Measurements from ENCODE around the gene RPS6KL1.
"Not testable (repeated sequence)": the region's sequence is repeated elsewhere in the genome, so short reads cannot be mapped to it uniquely, and the experiment has no call there.

Gene RPS6KL1

GRCh38 chr14:74934476-74935359 lies 11.7 kb upstream of the RPS6KL1 start:
- no peak for DNase-seq

- no peak for DNase-seq
Measured at GRCh38 chr14:74934041-74934440, 11.0 kb upstream of the RPS6KL1 start.

- DNase-seq = not testable (repeated sequence)
Measured at GRCh38 chr14:74932936-74933335, 9.9 kb upstream of the RPS6KL1 start.

- no peak for DNase-seq
Measured at GRCh38 chr14:74932401-74932901, 9.4 kb upstream of the RPS6KL1 start.

GRCh38 chr14:74931744-74932143 lies 8.7 kb upstream of the RPS6KL1 start:
- not testable (repeated sequence) for DNase-seq

GRCh38 chr14:74929242-74929641 lies 6.2 kb upstream of the RPS6KL1 start:
- DNase-seq = no peak

GRCh38 chr14:74927225-74927624 lies 4.2 kb upstream of the RPS6KL1 start:
- DNase-seq = peak; percentile 57

- no peak for DNase-seq
Measured at GRCh38 chr14:74924061-74924460, 1.0 kb upstream of the RPS6KL1 start.

- DNase-seq = no peak
Measured at GRCh38 chr14:74921987-74922751, 891 bp downstream of the RPS6KL1 start.

- DNase-seq = no peak
Measured at GRCh38 chr14:74921053-74921620, 1.9 kb downstream of the RPS6KL1 start.

GRCh38 chr14:74920281-74920680 lies 2.8 kb downstream of the RPS6KL1 start:
- no peak for DNase-seq

GRCh38 chr14:74919421-74920165 lies 3.5 kb downstream of the RPS6KL1 start:
- DNase-seq = no peak

- no peak for DNase-seq
Measured at GRCh38 chr14:74918380-74918779, 4.7 kb downstream of the RPS6KL1 start.

GRCh38 chr14:74917646-74918081 lies 5.4 kb downstream of the RPS6KL1 start:
- no peak for DNase-seq

GRCh38 chr14:74917178-74917543 lies 5.9 kb downstream of the RPS6KL1 start:
- DNase-seq = no peak

GRCh38 chr14:74915826-74916225 lies 7.2 kb downstream of the RPS6KL1 start:
- DNase-seq = no peak

- DNase-seq = no peak
Measured at GRCh38 chr14:74915426-74915825, 7.6 kb downstream of the RPS6KL1 start.

GRCh38 chr14:74913986-74914573 lies 9.0 kb downstream of the RPS6KL1 start:
- peak; percentile 39 for DNase-seq

GRCh38 chr14:74913393-74913910 lies 9.6 kb downstream of the RPS6KL1 start:
- DNase-seq = no peak

GRCh38 chr14:74912801-74913200 lies 10.3 kb downstream of the RPS6KL1 start:
- no peak for DNase-seq

GRCh38 chr14:74912111-74912510 lies 10.9 kb downstream of the RPS6KL1 start:
- DNase-seq = no peak

- DNase-seq = no peak
Measured at GRCh38 chr14:74911704-74912103, 11.4 kb downstream of the RPS6KL1 start.
